ENCODE data around the gene ADH4. TPM values are rescaled to one million over a fixed set of nuclear protein-coding genes. Genes with fewer than 3 reads are reported as not detected.
A peak's percentile ranks its signal among the peaks of the same experiment; 100 is the strongest.

ADH4 gene
- total and polyA plus RNA-seq, 9 of the 15 experiments (the other 6 are each of a cell fraction or from before 2014, with no cell fraction given): not detected

- no peak for TF ChIP-seq UBTF (IDR thresholded peaks at IDR 0.05; ENCODE audit: borderline replicate concordance in 1 of 2, low read depth in 2 of 2, low read length in 2 of 2)
- no peak for TF ChIP-seq NEUROD1 (IDR thresholded peaks at IDR 0.05; ENCODE audit: borderline replicate concordance, low read depth, low read length, partially characterized antibody)
- TF ChIP-seq POLR2G (IDR thresholded peaks at IDR 0.05; ENCODE audit: low read depth, low read length): peak; percentile 24; the same call in 1 of the 2 replicates
- TF ChIP-seq ZZZ3 (IDR thresholded peaks at IDR 0.05): no peak
- no peak for TF ChIP-seq CBFA2T2 (conservative IDR thresholded peaks at IDR 0.05)
- TF ChIP-seq RBM22 (IDR thresholded peaks at IDR 0.05; ENCODE audit: low read depth, low read length, poor library complexity, severe bottlenecking): no peak
- TF ChIP-seq ZBTB1 (CRISPR knock-in tag; IDR thresholded peaks at IDR 0.05; ENCODE audit: borderline replicate concordance, low read depth): no peak
- TF ChIP-seq FOXA3 (CRISPR knock-in tag; conservative IDR thresholded peaks at IDR 0.05 in 1 of 2, IDR thresholded peaks at IDR 0.05 in 1 of 2): peak in 1 of 2 experiments; percentile 53; a peak in 2 of 4 replicates
- TF ChIP-seq MNT (conservative IDR thresholded peaks at IDR 0.05): 0 out of 4 replicates have a peak, but pooled peaks of 1 of the 2 experiments have one; percentile 14
- no peak for TF ChIP-seq ZNF785 (CRISPR knock-in tag; IDR thresholded peaks at IDR 0.05)
- peak in 2 of 3 experiments; percentile 58 to 86 for TF ChIP-seq YY1 (IDR thresholded peaks at IDR 0.05; ENCODE audit: borderline replicate concordance in 1 of 3, control insufficient read depth in 1 of 3, extremely low read depth in 1 of 3, insufficient read depth in 3 of 3, insufficient read length in 1 of 3, insufficient replicate concordance in 2 of 3, low read depth in 1 of 3, low read length in 2 of 3)
- no peak for TF ChIP-seq NFXL1 (CRISPR knock-in tag; IDR thresholded peaks at IDR 0.05)
- no peak for TF ChIP-seq ZEB2 (IDR thresholded peaks at IDR 0.05)
- TF ChIP-seq FOXK2 (conservative IDR thresholded peaks at IDR 0.05 in 1 of 2, IDR thresholded peaks at IDR 0.05 in 1 of 2; ENCODE audit: low read depth in 2 of 2): peak; percentile 83 to 86
- no peak for TF ChIP-seq HDAC6 (IDR thresholded peaks at IDR 0.05; ENCODE audit: low read depth, low read length)
- peak; percentile 89 for TF ChIP-seq ZNF766 (CRISPR knock-in tag; conservative IDR thresholded peaks at IDR 0.05)
- TF ChIP-seq, protein P1, sequence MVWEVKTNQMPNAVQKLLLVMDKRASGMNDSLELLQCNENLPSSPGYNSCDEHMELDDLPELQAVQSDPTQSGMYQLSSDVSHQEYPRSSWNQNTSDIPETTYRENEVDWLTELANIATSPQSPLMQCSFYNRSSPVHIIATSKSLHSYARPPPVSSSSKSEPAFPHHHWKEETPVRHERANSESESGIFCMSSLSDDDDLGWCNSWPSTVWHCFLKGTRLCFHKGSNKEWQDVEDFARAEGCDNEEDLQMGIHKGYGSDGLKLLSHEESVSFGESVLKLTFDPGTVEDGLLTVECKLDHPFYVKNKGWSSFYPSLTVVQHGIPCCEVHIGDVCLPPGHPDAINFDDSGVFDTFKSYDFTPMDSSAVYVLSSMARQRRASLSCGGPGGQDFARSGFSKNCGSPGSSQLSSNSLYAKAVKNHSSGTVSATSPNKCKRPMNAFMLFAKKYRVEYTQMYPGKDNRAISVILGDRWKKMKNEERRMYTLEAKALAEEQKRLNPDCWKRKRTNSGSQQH (CRISPR knock-in tag; IDR thresholded peaks at IDR 0.05): no peak
- TF ChIP-seq KHSRP (IDR thresholded peaks at IDR 0.05): no peak
- TF ChIP-seq TAL1 (IDR thresholded peaks at IDR 0.05): no peak
- TF ChIP-seq TCF7 (IDR thresholded peaks at IDR 0.05; ENCODE audit: borderline replicate concordance): no peak
- no peak for TF ChIP-seq TFAM (CRISPR knock-in tag; conservative IDR thresholded peaks at IDR 0.05)
- TF ChIP-seq FOXJ2 (tag; IDR thresholded peaks at IDR 0.05): 0 out of 2 replicates have a peak, but pooled peaks have one; percentile 22
- 0 out of 2 replicates have a peak, but pooled peaks have one; percentile 38 for TF ChIP-seq NFRKB (IDR thresholded peaks at IDR 0.05; ENCODE audit: low read depth)
- no peak for TF ChIP-seq SIRT6 (IDR thresholded peaks at IDR 0.05; ENCODE audit: low read depth, low read length)
- no peak for TF ChIP-seq ZNF184 (CRISPR knock-in tag; IDR thresholded peaks at IDR 0.05)
These were observed 44.8 kb downstream of the ADH4 start (continued) for GRCh38 chr4:99099311-99099710.

Measured in K562 (cell line).